Stimulated activated CD4-positive, alpha-beta T cell treated with anti-CD3 and anti-CD28 coated beads, Interleukin-1b, Interleukin-23, amount 100 ng/mL, for 4 hours (primary cell): Measurements from ENCODE around the gene ST7.
"Not testable (repeated sequence)": the region's sequence is repeated elsewhere in the genome, so short reads cannot be mapped to it uniquely, and the experiment has no call there.

Experiments
- DNase-seq, 2 donors: peaks; one replicate each; pipeline ENCODE4 v3.0.0-alpha.2; 2020; ENCODE audit warnings: low read depth in 2 of 2

ST7 gene

GRCh38 chr7:116953372-116953905 lies at the start of gene ST7:
Gene ST7 (plus strand): TSS chr7:116953501. CDS start chr7:116953541, 40 bp downstream.
- peak; percentile 59 to 60 for DNase-seq

GRCh38 chr7:116906391-116906790 lies 46.9 kb upstream of the ST7 start:
- DNase-seq = no peak

GRCh38 chr7:116910383-116910782 lies 42.9 kb upstream of the ST7 start:
- no peak for DNase-seq

GRCh38 chr7:116911801-116912200 lies 41.5 kb upstream of the ST7 start:
- no peak for DNase-seq

- DNase-seq = no peak
Measured at GRCh38 chr7:116912269-116912909, 40.9 kb upstream of the ST7 start.

GRCh38 chr7:116918704-116919103 lies 34.6 kb upstream of the ST7 start:
- DNase-seq = no peak

DNA sequence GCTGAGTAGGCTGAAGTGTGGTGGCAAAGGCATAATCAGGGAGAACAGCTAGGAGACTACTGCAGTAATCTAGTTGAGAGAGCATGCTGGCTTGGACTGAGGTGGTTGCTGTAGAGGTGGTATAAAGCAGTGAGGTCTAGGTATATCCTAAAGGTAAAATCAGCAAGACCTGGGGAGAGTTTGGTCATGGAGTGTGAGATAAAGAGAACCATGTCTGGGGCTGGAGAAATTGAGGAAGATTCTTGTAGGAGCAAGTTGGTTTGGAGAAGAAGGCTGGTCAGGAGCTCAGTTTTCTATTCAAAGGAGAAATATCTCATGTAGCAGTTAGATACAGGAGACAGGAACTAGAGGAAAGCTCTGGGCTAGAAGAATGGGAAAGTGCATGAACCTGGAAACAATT lies 32.9 kb upstream of the ST7 start:
- DNase-seq = no peak

DNA sequence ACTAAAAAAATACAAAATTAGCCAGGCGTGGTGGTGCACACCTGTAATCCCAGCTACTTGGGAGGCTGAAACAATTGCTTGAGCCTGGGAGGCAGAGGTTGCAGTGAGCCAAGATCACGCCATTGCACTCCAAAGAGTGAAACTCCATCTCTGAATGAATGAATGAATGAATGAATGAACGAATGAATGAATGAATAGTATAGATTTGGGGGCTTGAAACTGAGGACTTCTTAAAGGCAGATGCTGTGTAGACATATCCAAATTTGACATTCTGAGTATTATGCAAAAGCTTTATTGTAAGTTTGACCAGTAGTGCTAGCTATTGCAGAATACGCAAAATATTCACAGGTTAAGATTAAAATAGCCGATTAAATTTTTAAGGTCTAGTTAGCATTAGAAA lies 30.8 kb upstream of the ST7 start:
- no peak for DNase-seq

- no peak for DNase-seq
Measured at GRCh38 chr7:116924741-116925140, 28.6 kb upstream of the ST7 start.

DNA sequence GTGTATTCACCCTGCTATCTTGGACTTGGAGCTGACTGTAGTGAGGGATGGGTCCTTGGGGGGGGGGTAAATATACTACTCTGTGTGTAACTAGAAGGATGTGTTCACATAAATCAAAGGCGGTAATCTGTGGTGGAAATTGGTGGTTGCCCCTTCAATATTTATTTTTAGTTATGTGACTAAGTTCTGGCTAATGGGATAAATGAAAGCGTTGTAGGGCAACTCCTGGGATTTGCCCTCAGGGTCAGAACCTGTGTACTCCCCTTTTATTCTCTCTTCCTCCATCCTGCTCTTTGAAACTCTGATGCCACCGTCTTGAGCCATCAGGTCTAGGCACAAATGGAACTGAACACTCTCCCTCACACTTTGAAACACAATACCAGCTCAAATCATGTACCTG lies 24.3 kb upstream of the ST7 start:
- DNase-seq = no peak

GRCh38 chr7:116929914-116930913 lies 23.1 kb upstream of the ST7 start:
- peak; percentile 71 for DNase-seq

GRCh38 chr7:116932566-116932965 lies 20.7 kb upstream of the ST7 start:
- no peak for DNase-seq

DNA sequence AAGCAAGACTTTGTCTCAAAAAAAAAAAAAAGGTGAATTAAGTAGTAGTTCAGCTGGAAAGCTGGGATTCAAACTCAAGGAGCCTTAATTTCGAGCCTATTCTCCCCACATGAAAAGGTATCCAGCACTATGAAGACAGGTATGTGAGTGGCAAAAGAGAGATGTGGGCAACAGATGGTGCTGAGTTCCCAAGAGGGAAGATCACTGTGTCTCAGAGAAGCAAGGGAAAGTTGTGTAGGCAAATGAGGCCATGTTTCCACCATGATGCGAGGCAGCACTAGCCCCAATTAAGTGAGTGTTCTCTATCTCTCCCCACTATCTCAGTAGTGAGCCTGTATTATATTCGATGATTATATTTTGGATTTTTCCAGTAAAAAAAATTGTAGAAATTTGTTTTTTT lies 19.8 kb upstream of the ST7 start:
- DNase-seq = no peak

DNA sequence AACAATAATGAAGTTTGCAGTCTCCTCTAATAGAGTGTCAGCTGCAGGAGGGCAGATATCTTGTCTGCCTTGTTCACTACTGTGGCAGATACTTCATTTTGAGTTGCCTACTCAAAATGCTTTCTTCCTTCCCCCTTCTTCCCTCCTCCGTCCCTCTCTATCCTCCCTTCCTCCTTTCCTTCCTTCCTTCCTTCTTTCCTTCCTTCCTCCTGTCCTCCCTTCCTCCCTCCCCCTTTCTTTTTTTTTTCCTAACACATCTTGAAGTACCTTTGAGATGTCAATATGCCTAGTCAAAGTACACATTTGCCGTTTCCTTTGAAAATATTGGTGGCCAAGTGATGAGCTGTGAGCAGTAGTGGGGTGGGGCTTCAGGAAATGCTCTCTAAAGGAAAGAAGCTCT lies 18.7 kb upstream of the ST7 start:
- no peak for DNase-seq

DNA sequence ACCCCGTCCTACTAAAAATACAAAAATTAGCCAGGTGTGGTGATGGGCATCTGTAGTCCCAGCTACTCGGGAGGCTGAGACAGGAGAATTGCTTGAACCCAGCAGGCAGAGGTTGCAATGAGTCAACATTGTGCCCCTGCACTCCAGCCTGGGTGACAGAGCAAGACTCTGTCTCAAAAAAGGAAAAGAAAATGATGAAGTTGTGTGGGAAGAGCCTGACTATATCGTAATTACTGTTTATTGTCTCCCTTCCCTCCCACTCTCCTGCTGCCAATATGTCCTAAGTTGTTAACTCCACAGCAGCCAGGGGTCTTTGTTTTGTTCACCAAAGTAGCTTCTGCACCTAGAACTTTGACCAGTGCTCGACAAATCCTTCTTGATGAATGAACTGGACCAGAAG lies 16.5 kb upstream of the ST7 start:
- not testable (repeated sequence) for DNase-seq

GRCh38 chr7:116938678-116939077 lies 14.6 kb upstream of the ST7 start:
- no peak for DNase-seq

GRCh38 chr7:116940689-116941370 lies 12.5 kb upstream of the ST7 start:
- no peak for DNase-seq

DNA sequence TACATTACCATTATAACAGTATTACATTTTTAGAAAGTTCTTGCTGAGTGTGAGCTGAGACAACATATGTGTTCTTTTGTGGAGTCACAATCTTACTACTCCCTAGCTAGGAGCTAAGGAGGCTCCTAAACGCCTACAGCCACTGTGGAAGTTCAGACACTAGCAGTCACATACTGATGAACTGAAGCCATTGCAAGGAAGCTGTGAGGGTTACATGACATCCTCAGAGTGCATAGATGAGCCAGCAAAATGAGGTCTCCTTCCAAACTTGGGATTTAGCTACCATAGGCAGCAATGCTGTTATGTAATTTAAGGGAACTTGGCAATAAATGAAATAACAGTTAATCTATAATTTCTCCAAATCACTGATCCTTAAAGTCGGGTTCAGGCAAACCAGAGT lies 10.8 kb upstream of the ST7 start:
- no peak for DNase-seq

- DNase-seq = no peak
Measured at GRCh38 chr7:116948934-116949333, 4.4 kb upstream of the ST7 start.

GRCh38 chr7:116949941-116950801 lies 3.1 kb upstream of the ST7 start:
- DNase-seq = no peak

GRCh38 chr7:116950889-116951351 lies 2.4 kb upstream of the ST7 start:
- no peak for DNase-seq
